GM23338 (cell line): Measurements from ENCODE around the gene STN1. TPM values are rescaled to one million over a fixed set of nuclear protein-coding genes. Genes with fewer than 3 reads are reported as not detected.

ENCODE experiments used
- ATAC-seq: fragments of 200-7000 bp; cut with Tn5 transposase; 3 replicates; pipeline ENCODE4 v1.9.1; 2020
- DNase-seq: peaks from one replicate; pipeline ENCODE4 v3.0.0-alpha.2; 2015; ENCODE audit warnings: low spot score
- H2AFZ ChIP-seq: fragments of 200-600 bp; sonication (generic); 2 replicates; pipeline ENCODE4 v1.8.0; 2016; ENCODE audit warnings: antibody characterized with exemption, mild to moderate bottlenecking, moderate library complexity
- H3F3A ChIP-seq: fragments of 200-600 bp; sonication (generic); replicated peaks from 2 replicates; pipeline ENCODE4 v1.8.0; 2017; ENCODE audit warnings: antibody characterized with exemption, mixed run types, low read depth
- H3K27ac ChIP-seq: fragments of 200-600 bp; sonication (generic); 2 replicates; pipeline ENCODE4 v1.6.1; 2016; ENCODE audit warnings: low read depth
- H3K27me3 ChIP-seq: fragments of 200-600 bp; sonication (generic); 2 replicates; pipeline ENCODE4 v1.8.0; 2016; ENCODE audit warnings: mild to moderate bottlenecking, mixed run types, moderate library complexity; ENCODE audit not compliant: insufficient read depth
- H3K36me3 ChIP-seq: fragments of 200-600 bp; sonication (generic); 2 replicates; pipeline ENCODE4 v1.8.0; 2016; ENCODE audit warnings: mild to moderate bottlenecking; ENCODE audit not compliant: insufficient read depth
- H3K4me1 ChIP-seq: fragments of 200-600 bp; sonication (generic); 2 replicates; pipeline ENCODE4 v1.8.0; 2016; ENCODE audit warnings: mild to moderate bottlenecking, moderate library complexity; ENCODE audit not compliant: insufficient read depth
- H3K4me2 ChIP-seq: fragments of 200-600 bp; sonication (generic); 2 replicates; pipeline ENCODE4 v1.7.1; 2017; ENCODE audit warnings: mixed run types
- H3K4me3 ChIP-seq: fragments of 200-600 bp; sonication (generic); 2 replicates; pipeline ENCODE4 v1.6.1; 2016; ENCODE audit warnings: mixed run types
- H3K79me2 ChIP-seq: fragments of 200-600 bp; sonication (generic); replicated peaks from 2 replicates; pipeline ENCODE4 v1.8.0; 2017; ENCODE audit warnings: mild to moderate bottlenecking; ENCODE audit not compliant: insufficient read depth
- H3K9me2 ChIP-seq: fragments of 200-600 bp; sonication (generic); 2 replicates; pipeline ENCODE4 v1.8.0; 2017; ENCODE audit not compliant: insufficient read depth
- H4K20me1 ChIP-seq: fragments of 200-600 bp; sonication (generic); replicated peaks from 2 replicates; pipeline ENCODE4 v1.8.0; 2017; ENCODE audit warnings: mild to moderate bottlenecking; ENCODE audit not compliant: insufficient read depth
- H3K27ac Mint-ChIP-seq: 2 replicates; pipeline ENCODE4 v1.8.0; 2020; ENCODE audit warnings: inconsistent platforms, mild to moderate bottlenecking, moderate library complexity, mixed read lengths
- H3K27me3 Mint-ChIP-seq: 3 replicates; pipeline ENCODE4 v1.8.0; 2022; ENCODE audit warnings: low read depth, mild to moderate bottlenecking, moderate library complexity, mixed read lengths, inconsistent platforms; ENCODE audit not compliant: insufficient read depth, poor library complexity
- H3K36me3 Mint-ChIP-seq: 3 replicates; pipeline ENCODE4 v1.8.0; 2021; ENCODE audit warnings: low read depth, mild to moderate bottlenecking, inconsistent platforms, moderate library complexity, mixed read lengths
- H3K4me1 Mint-ChIP-seq: 3 replicates; pipeline ENCODE4 v1.8.0; 2020; ENCODE audit warnings: mild to moderate bottlenecking, inconsistent platforms, mixed read lengths
- H3K4me3 Mint-ChIP-seq: 3 replicates; pipeline ENCODE4 v1.8.0; 2021; ENCODE audit warnings: moderate library complexity, mild to moderate bottlenecking, inconsistent platforms, mixed read lengths
- H3K9me3 Mint-ChIP-seq: 3 replicates; pipeline ENCODE4 v1.8.0; 2020; ENCODE audit warnings: moderate library complexity, mild to moderate bottlenecking, inconsistent platforms, mixed read lengths
- CREB1 ChIP-seq: fragments of 250-450 bp; sonication (Bioruptor Pico); IDR thresholded peaks from 2 replicates; pipeline ENCODE4 v1.5.0; 2020; ENCODE audit warnings: low read depth, mild to moderate bottlenecking, moderate library complexity
- CTCF ChIP-seq, 2 experiments: fragments of 200-600 bp in 1 of 2; sonication (generic) in 1 of 2; conservative IDR thresholded peaks; 2 replicates each; pipeline versions ENCODE4 v1.5.1 to v1.6.1; 2016 to 2017; ENCODE audit warnings: antibody characterized with exemption in 2 of 2, low read depth in 2 of 2, mild to moderate bottlenecking in 2 of 2, moderate library complexity in 1 of 2
- ETS1 ChIP-seq: IDR thresholded peaks from 2 replicates; pipeline ENCODE4 v1.6.1; 2016; ENCODE audit warnings: antibody characterized with exemption
- EZH2 ChIP-seq: fragments of 200-600 bp; sonication (generic); IDR thresholded peaks from one replicate; pipeline ENCODE4 v1.8.0; 2017; ENCODE audit warnings: antibody characterized with exemption, mild to moderate bottlenecking, low read depth; ENCODE audit not compliant: unreplicated experiment
- EZH2phosphoT487 ChIP-seq: fragments of 200-600 bp; sonication (generic); IDR thresholded peaks from one replicate; pipeline ENCODE4 v1.8.1; 2018; ENCODE audit warnings: antibody characterized with exemption; ENCODE audit not compliant: unreplicated experiment
- JUNB ChIP-seq: IDR thresholded peaks from one replicate; pipeline ENCODE4 v1.6.1; 2016; ENCODE audit warnings: antibody characterized with exemption; ENCODE audit not compliant: unreplicated experiment
- NANOG ChIP-seq: IDR thresholded peaks from 2 replicates; pipeline ENCODE4 v1.6.1; 2016; ENCODE audit warnings: antibody characterized with exemption, borderline replicate concordance
- POLR2AphosphoS5 ChIP-seq: IDR thresholded peaks from 2 replicates; pipeline ENCODE4 v1.6.1; 2016; ENCODE audit warnings: antibody characterized with exemption, low read depth
- REST ChIP-seq: IDR thresholded peaks from one replicate; pipeline ENCODE4 v1.6.1; 2018; ENCODE audit warnings: antibody characterized with exemption; ENCODE audit not compliant: unreplicated experiment
- STAT1 ChIP-seq: IDR thresholded peaks from one replicate; pipeline ENCODE4 v1.6.1; 2016; ENCODE audit warnings: antibody characterized with exemption; ENCODE audit not compliant: unreplicated experiment
- ZNF114 ChIP-seq: fragments of 250-450 bp; sonication (Bioruptor Pico); IDR thresholded peaks from 2 replicates; pipeline ENCODE4 v1.5.0; 2020; ENCODE audit warnings: mild to moderate bottlenecking, moderate library complexity
- ZNF331 ChIP-seq: fragments of 250-450 bp; sonication (Bioruptor Pico); IDR thresholded peaks from 2 replicates; pipeline ENCODE4 v1.5.0; 2020; ENCODE audit warnings: low read depth, mild to moderate bottlenecking, moderate library complexity
- ZNF462 ChIP-seq: fragments of 250-450 bp; sonication (Bioruptor Pico); IDR thresholded peaks from 2 replicates; pipeline ENCODE4 v1.5.0; 2020; ENCODE audit warnings: mild to moderate bottlenecking, moderate library complexity
- polyA plus RNA-seq: library from polyadenylated mRNA; unstranded; fragments of >200 nt; fragmentation: Nextera tagmentation; extraction: Ambion mirVana; gene quantifications from 2 replicates; pipeline ENCODE4 v1.2.1, GENCODE V29; 2016
- total RNA-seq: library from RNA; depleted of rRNA; stranded (reverse); fragments of >200 nt; shearing (Covaris generic); gene quantifications from 2 replicates; pipeline ENCODE4 v1.2.3, GENCODE V29; 2014

The STN1 gene
- total and polyA plus RNA-seq, 2 experiments from 2014 or later = 7.2 to 11.3 TPM

GRCh38 chr10:103926722-103927319 lies 8.8 kb upstream of the STN1 start (continued):
- TF ChIP-seq ZNF462 = no peak
- TF ChIP-seq EZH2phosphoT487 = no peak
- no peak for TF ChIP-seq CREB1 (CRISPR knock-in tag)
- no peak for TF ChIP-seq ZNF331 (CRISPR knock-in tag)

- Histone ChIP-seq H3K36me3 (no peaks in the 10 kb centered on the region), H3K4me2 (no peak overlapping the region), H3K79me2 (no peaks in the 10 kb centered on the region), H3K4me3 (no peak overlapping the region), H3F3A (no peaks in the 10 kb centered on the region), H3K4me1 (peaks cover 17% of the 10 kb centered on the region), H3K27ac (no peak overlapping the region), H3K27me3 (no peaks in the 10 kb centered on the region), H2AFZ (no peak overlapping the region), H3K9me2 (no peaks in the 10 kb centered on the region), H4K20me1 (no peaks in the 10 kb centered on the region)
- no peak overlapping the region for H3K4me3 Mint-ChIP-seq
- H3K36me3 Mint-ChIP-seq = no peaks in the 10 kb centered on the region
- peaks cover 18% of the 10 kb centered on the region for H3K4me1 Mint-ChIP-seq
- no peaks in the 10 kb centered on the region for H3K27me3 Mint-ChIP-seq
- ATAC-seq (no peak), DNase-seq (no peak)
- H3K27ac Mint-ChIP-seq = no peak overlapping the region
- no peaks in the 10 kb centered on the region for H3K9me3 Mint-ChIP-seq
- TF ChIP-seq REST = no peak
- no peak for TF ChIP-seq ZNF114
- TF ChIP-seq STAT1 = no peak
- no peak for TF ChIP-seq ZNF331 (CRISPR knock-in tag)
- no peak for TF ChIP-seq JUNB
- TF ChIP-seq NANOG = no peak
- no peak for TF ChIP-seq POLR2AphosphoS5
- TF ChIP-seq ETS1 = no peak
- TF ChIP-seq EZH2 = no peak
- TF ChIP-seq CTCF (conservative IDR thresholded peaks at IDR 0.05; ENCODE audit: low read depth in 2 of 2) = no peak
- TF ChIP-seq CREB1 (CRISPR knock-in tag) = no peak
Measured at GRCh38 chr10:103925591-103925990, 7.6 kb upstream of the STN1 start.
